ENCODE results near the gene HADHB.
"Not testable (repeated sequence)": the region's sequence is repeated elsewhere in the genome, so short reads cannot be mapped to it uniquely, and the experiment has no call there.

HADHB gene

GRCh38 chr2:26251893-26252292, 7.2 kb downstream of the HADHB start:
- Histone ChIP-seq H3K9ac (no peak overlapping the region), H3K4me2 (no peak overlapping the region), H3K27me3 (no peaks in the 10 kb centered on the region), H3K27ac (no peak overlapping the region), H3K36me3 (peaks cover 17 to 47% (median 25%) of the 10 kb centered on the region in 11 experiments; a peak in 19 of 22 replicates), H3K9me3 (replicated peaks in 1 of 11) (no peaks in the 10 kb centered on the region), H4K20me1 (peaks cover 30 to 100% (median 70%) of the 10 kb centered on the region in 11 experiments; a peak in 19 of 22 replicates), H3K4me3 (no peak overlapping the region), H3K4me1 (peaks cover 3 to 23% (median 4%) of the 10 kb centered on the region in 10 experiments)
- TF ChIP-seq Cebpa-rat (IDR thresholded peaks at IDR 0.05) = no peak

DNA sequence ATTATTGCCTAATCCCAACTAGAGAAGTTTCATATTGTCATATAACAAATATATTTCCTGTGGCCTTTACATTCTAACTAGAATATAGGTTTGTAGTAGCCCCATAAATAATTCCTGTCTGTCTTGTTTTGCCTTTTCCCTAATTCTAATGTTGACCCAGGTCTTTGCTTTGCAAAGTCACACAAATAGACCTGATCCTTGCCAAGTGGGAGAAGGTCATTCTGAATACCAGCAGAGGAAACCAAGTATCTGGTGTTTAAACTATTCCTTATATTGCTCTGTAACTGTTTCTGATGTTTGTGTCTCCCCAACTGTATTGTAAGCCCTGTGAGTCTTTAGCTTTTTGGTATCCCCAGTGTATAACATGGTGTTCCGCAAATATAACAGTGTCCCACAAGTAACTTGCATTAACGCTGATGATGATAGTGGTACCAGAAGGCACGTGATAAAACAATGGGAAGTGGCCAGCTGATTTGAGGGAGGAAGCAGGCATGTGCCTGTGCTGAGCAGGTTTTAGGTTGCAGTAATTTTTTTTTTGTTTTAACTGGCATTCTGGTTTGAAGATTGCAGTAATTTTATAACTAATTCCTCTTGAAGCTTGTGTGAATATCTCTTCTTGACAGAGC, 11.1 kb downstream of the HADHB start:
- H3K27ac ChIP-seq = no peak overlapping the region

DNA sequence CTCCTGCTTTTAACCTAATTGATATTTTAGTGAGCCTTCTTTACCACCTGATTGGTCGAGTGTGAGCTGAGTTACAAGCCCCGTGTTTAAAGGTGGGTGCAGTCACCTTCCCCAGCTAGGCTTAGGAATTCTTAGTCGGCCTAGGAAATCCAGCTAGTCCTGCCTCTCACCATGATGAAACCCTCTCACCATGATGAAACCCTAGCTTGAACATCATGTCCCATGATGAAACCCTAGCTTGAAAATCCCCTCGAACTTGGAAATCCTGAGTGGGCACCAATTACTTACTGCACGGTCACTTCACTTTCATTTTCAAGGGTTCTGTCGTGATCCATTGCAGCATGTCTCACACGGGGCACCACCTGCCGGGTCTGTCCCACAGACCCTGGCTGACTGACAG, 14.1 kb downstream of the HADHB start:
- not testable (repeated sequence) for H3K27me3 ChIP-seq; H3K27ac ChIP-seq; H3K4me3 ChIP-seq; H3K9me3 ChIP-seq (replicated peaks in 1 of 11); H3K4me2 ChIP-seq; H3K9ac ChIP-seq
- Histone ChIP-seq H4K20me1 (peaks cover 0 to 62% (median 10%) of the 10 kb centered on the region in 11 experiments; a peak in 7 of 22 replicates), H3K4me1 (peaks cover 0 to 13% (median 0%) of the 10 kb centered on the region in 10 experiments; a peak in 4 of 20 replicates), H3K36me3 (peaks cover 63 to 99% (median 82%) of the 10 kb centered on the region in 11 experiments)

More for the DNA sequence above, 11.1 kb downstream of the HADHB start:
- Histone ChIP-seq H3K9me3 (replicated peaks in 1 of 11) (no peaks in the 10 kb centered on the region), H3K4me2 (peak overlapping the region in 2 of 11 experiments; percentile 15 to 44; a peak in 3 of 22 replicates), H3K9ac (no peak overlapping the region), H3K4me3 (no peak overlapping the region), H3K4me1 (peaks cover 0 to 13% (median 0%) of the 10 kb centered on the region in 10 experiments; a peak in 5 of 20 replicates), H3K36me3 (peaks cover 47 to 78% (median 63%) of the 10 kb centered on the region in 11 experiments), H4K20me1 (peaks cover 15 to 86% (median 37%) of the 10 kb centered on the region in 11 experiments; a peak in 19 of 22 replicates), H3K27me3 (no peaks in the 10 kb centered on the region)
- TF ChIP-seq Cebpa-rat (IDR thresholded peaks at IDR 0.05) = no peak

DNA sequence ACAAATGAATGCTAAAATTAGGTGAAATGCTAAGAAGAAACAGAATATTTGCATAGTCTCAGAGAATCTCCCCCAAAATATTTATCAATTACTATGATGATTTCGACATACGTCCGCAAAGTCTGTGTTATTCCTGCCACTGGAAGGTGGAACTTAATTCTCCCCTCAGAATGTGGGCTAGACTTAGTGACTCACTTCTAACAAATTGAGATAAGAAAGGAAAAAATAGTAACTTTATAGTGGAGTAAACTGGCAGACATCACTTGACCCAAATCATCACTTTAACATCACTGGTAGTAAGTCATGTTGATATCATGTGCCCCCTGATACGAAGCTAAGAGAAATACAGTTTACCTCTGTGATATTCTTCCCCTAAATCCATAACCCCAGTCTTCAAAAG, 23.5 kb downstream of the HADHB start:
- Histone ChIP-seq H3K9ac (no peak overlapping the region), H3K4me3 (no peak overlapping the region), H4K20me1 (peaks cover 0 to 7% (median 0%) of the 10 kb centered on the region in 11 experiments; a peak in 3 of 22 replicates), H3K36me3 (peaks cover 47 to 99% (median 63%) of the 10 kb centered on the region in 11 experiments), H3K27ac (no peak overlapping the region), H3K4me1 (peaks cover 0 to 8% (median 0%) of the 10 kb centered on the region in 10 experiments; a peak in 2 of 20 replicates), H3K4me2 (no peak overlapping the region), H3K27me3 (no peaks in the 10 kb centered on the region), H3K9me3 (replicated peaks in 1 of 11) (no peaks in the 10 kb centered on the region)
- peak in 1 of 11 experiments; percentile 51; a peak in 1 of 22 replicates for TF ChIP-seq Cebpa-rat (IDR thresholded peaks at IDR 0.05)

- H3K27ac ChIP-seq; H4K20me1 ChIP-seq; H3K27me3 ChIP-seq; H3K9ac ChIP-seq; H3K9me3 ChIP-seq (replicated peaks in 1 of 11); H3K4me2 ChIP-seq; H3K4me3 ChIP-seq: not testable (repeated sequence)
- peaks cover 0 to 14% (median 0%) of the 10 kb centered on the region in 10 experiments; a peak in 3 of 20 replicates for H3K4me1 ChIP-seq
- peaks cover 45 to 98% (median 62%) of the 10 kb centered on the region in 11 experiments for H3K36me3 ChIP-seq
Measured at GRCh38 chr2:26268670-26269385, 24.1 kb downstream of the HADHB start.

DNA sequence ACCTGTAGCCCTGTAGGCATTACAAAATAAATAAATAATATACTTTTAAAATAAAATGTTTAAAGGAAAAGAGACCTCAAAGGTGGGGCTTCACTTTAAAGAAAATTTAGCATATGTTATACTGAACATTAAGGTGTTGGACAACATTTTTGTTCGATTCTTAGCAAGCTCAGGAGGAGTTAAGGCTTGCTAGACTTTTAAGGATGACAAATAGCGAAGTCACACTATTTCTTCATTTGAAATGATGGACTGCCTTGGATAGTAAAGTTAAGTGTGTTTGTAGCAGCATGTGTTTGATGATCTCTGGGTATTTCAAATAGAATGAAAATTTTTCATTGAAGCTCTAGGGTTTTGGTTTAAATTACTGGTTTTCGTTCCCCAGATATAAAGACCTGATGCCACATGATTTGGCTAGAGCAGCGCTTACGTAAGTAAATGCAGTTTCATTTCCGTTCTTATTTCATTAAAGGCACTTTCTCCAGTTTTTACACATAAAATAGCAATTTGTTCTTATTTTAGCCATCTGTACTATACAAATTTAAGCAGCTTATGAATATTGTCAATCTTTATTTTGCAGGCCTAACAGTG, 24.9 kb downstream of the HADHB start:
- Histone ChIP-seq H3K9ac (no peak overlapping the region), H3K4me2 (no peak overlapping the region), H3K27me3 (no peaks in the 10 kb centered on the region), H3K36me3 (peaks cover 43 to 98% (median 60%) of the 10 kb centered on the region in 11 experiments), H3K4me3 (no peak overlapping the region), H3K27ac (no peak overlapping the region), H3K9me3 (replicated peaks in 1 of 11) (no peaks in the 10 kb centered on the region), H4K20me1 (peaks cover 0 to 13% (median 0%) of the 10 kb centered on the region in 11 experiments; a peak in 3 of 22 replicates), H3K4me1 (peaks cover 0 to 15% (median 0%) of the 10 kb centered on the region in 10 experiments; a peak in 3 of 20 replicates)
- TF ChIP-seq Cebpa-rat (IDR thresholded peaks at IDR 0.05) = no peak

GRCh38 chr2:26270373-26270772, 25.6 kb downstream of the HADHB start:
- Histone ChIP-seq H3K4me2 (no peak overlapping the region), H3K4me1 (peaks cover 0 to 15% (median 0%) of the 10 kb centered on the region in 10 experiments; a peak in 3 of 20 replicates)
- no peak for TF ChIP-seq Cebpa-rat (IDR thresholded peaks at IDR 0.05)

GRCh38 chr2:26273501-26273900, 28.8 kb downstream of the HADHB start:
- no peak overlapping the region for H3K9ac ChIP-seq

More at GRCh38 chr2:26270373-26270772, 25.6 kb downstream of the HADHB start:
- no peaks in the 10 kb centered on the region for H3K9me3 ChIP-seq (replicated peaks in 1 of 11)
- peaks cover 38 to 98% (median 60%) of the 10 kb centered on the region in 11 experiments for H3K36me3 ChIP-seq
- H4K20me1 ChIP-seq = peaks cover 0 to 20% (median 0%) of the 10 kb centered on the region in 11 experiments; a peak in 3 of 22 replicates
- no peaks in the 10 kb centered on the region for H3K27me3 ChIP-seq
- H3K4me3 ChIP-seq = no peak overlapping the region
- H3K27ac ChIP-seq = no peak overlapping the region
- no peak overlapping the region for H3K9ac ChIP-seq

More at GRCh38 chr2:26273501-26273900, 28.8 kb downstream of the HADHB start:
- Histone ChIP-seq H3K27me3 (no peaks in the 10 kb centered on the region), H3K4me3 (no peak overlapping the region), H3K27ac (no peak overlapping the region), H3K4me2 (no peak overlapping the region), H3K36me3 (peaks cover 49 to 98% (median 68%) of the 10 kb centered on the region in 11 experiments), H3K9me3 (replicated peaks in 1 of 11) (no peaks in the 10 kb centered on the region), H3K4me1 (peaks cover 0 to 10% (median 0%) of the 10 kb centered on the region in 10 experiments; a peak in 3 of 20 replicates), H4K20me1 (peaks cover 0 to 23% (median 0%) of the 10 kb centered on the region in 11 experiments; a peak in 3 of 22 replicates)
- TF ChIP-seq Cebpa-rat (IDR thresholded peaks at IDR 0.05) = no peak
